Activated T-cell treated with anti-CD3 and anti-CD28 coated beads, Interleukin-2, amount 50 U/mL, for 48 hours (primary cell): ENCODE measurements around the gene FDXR.

Experiments used
- DNase-seq, 2 experiments: peaks; one replicate each; pipeline ENCODE4 v3.0.0-alpha.2; 2020

FDXR gene

DNA sequence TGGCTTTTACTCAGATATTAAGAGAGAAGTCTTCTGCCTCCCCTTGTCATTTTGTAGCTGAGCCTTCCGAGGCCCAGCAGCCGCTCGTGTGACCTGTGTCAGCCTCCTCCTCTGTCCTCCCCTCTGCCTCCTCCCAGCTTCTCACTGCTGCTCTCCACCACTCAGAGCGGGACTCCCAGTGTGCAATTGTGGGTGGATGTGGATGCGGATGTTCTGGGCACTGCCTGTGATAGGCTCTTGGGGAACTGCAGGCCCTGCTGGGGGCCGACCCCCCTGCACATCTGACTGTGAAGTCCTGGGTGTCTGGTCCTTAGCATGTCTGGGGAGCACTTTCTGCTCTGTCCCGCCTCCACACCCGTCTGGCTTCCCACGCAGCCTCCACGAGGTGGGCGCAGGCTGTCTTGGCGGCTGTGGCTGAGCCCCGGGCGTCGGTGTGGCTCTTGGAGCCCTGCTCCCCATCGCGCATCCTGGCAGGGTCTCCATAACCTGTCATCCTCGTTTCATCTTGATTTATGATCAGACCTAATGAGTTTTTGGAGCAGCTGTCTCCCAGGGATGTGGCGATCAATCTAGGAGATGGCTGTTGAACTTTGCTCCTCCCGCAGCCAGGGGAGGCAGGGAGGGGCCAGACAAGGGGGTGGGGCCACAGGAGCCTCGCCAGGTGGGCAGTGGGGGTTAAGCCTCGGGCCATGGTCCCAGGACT is 41.2 kb downstream of the FDXR start:
- DNase-seq: no peak

GRCh38 chr17:74830861-74831260 is 41.9 kb downstream of the FDXR start:
- DNase-seq: no peak

DNA sequence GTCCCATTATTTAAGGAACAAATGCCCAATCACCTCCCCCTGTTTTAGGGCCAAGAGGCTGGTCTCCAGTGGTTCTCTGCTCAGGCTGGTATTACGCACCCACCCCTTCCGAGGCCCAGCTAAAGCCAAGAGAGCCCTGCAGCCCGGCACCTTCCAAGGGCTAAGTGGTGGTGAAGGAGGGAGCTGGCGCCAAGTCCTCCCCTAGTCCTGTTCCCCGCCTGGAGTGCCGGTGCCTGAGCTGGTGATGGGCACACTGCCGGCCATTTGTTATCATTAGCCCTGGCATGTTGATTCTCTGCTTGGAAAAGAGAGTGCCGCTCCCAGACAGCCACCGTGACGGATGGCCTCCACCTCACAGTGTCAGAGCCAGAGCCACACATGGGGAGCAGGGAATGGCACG is 45.0 kb downstream of the FDXR start:
- DNase-seq: no peak

- DNase-seq: no peak
Observed at GRCh38 chr17:74825952-74826719, 46.7 kb downstream of the FDXR start.

GRCh38 chr17:74824961-74825627 is 47.7 kb downstream of the FDXR start:
- DNase-seq: no peak

GRCh38 chr17:74822939-74823367 is 49.8 kb downstream of the FDXR start:
- no peak for DNase-seq

- no peak for DNase-seq
Observed at GRCh38 chr17:74822335-74822938, 50.4 kb downstream of the FDXR start.

DNA sequence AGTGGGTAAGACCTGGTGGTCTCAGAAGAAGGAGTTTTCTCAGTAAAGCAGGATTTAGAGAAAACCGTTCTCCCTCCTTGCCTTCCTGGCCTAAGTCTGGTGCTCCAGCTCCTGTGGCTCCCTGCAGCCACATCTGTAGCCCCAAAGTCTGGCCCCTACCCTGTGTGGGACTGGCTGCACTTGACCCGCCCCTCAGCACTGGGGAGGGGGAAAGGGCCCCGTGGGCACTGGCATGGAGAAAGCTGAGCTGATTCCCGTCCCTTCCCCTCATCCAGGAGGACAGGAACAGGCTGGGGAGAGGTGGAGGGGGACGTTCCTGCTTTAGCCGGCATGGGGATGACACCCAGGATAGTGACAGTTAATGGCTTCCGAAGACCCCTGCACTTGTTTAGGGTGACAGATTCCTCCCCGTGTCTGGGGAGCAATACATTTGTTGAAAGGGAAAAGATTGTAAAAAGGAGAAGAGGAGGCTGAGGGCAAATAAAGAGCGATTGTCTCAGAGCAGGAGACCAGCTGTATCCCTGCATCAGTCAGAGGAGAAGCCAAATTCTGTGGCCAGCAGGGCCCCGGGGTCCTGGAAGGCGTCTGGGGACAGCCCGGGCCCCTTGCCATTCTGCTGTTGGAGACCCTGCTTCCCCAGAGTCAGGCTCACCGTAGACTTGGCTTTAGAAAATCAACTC is 51.0 kb downstream of the FDXR start:
- no peak for DNase-seq

GRCh38 chr17:74819801-74820436 is 52.9 kb downstream of the FDXR start:
- DNase-seq: no peak

GRCh38 chr17:74818291-74818938 is 54.4 kb downstream of the FDXR start:
- no peak for DNase-seq

GRCh38 chr17:74816905-74817620 is 55.7 kb downstream of the FDXR start:
- no peak for DNase-seq

DNA sequence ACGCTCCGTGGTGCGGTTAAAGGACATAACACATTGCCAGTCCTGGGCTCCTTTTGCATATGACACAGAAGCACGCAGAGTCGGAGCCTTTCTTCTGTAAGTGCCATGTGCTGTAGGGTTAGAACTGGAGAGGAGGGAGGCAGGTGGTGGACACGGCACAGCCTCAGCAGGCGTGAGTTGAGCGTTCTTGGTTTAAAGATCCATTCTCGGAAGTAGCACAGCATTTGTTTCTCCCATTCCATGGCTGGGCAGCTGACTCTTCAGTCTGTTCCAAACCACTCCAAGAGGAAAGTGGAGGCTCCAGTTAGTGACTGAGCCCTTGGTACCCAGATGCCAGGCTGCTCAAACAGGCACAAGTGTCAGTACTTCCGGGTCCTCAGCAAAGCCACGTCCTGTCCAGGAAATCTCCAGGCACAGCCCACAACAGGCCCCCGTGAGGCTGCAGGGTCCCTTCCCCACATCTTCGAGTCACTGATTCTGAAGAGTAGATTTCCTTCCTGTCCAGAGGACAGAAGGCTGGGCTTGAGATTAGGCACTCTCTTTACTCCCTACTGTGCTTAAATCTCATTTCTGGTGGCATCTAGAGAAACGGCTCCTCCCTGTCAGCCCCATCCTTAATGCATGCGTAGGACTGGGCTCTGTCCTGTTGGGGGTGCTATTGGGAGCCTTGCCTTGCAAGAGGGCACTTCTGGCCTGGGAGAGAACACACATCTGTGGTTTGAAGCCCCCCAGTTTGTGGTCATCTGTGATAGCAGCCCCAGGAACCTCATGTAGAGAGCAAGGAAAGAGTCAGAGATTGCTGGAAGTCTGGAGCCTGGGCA is 57.0 kb downstream of the FDXR start:
- peak; percentile 24 for DNase-seq

GRCh38 chr17:74815067-74815466 is 57.7 kb downstream of the FDXR start:
- no peak for DNase-seq

GRCh38 chr17:74814453-74814852 is 58.3 kb downstream of the FDXR start:
- DNase-seq: no peak
